HEK293 (cell line): Measurements from ENCODE around the gene FLT3LG.

Source experiments
- ATF2 ChIP-seq: fragments of 450-650 bp; formaldehyde crosslinking; IDR thresholded peaks from 2 replicates; pipeline ENCODE4 v1.5.1; 2016; ENCODE audit warnings: missing biosample characterization, missing genetic modification characterization, low read depth
- BCL11B ChIP-seq: fragments of 450-650 bp; formaldehyde crosslinking; IDR thresholded peaks from 2 replicates; pipeline ENCODE4 v1.5.1; 2016; ENCODE audit warnings: low read depth, missing biosample characterization, missing genetic modification characterization
- GLI4 ChIP-seq: fragments of 450-650 bp; formaldehyde crosslinking; IDR thresholded peaks from 2 replicates; pipeline ENCODE4 v1.5.1; 2016; ENCODE audit warnings: missing biosample characterization, missing genetic modification characterization
- GLIS1 ChIP-seq: fragments of 450-650 bp; formaldehyde crosslinking; IDR thresholded peaks from 2 replicates; pipeline ENCODE4 v1.5.1; 2016; ENCODE audit warnings: missing biosample characterization, missing genetic modification characterization
- IKZF3 ChIP-seq: fragments of 450-650 bp; IDR thresholded peaks from 2 replicates; pipeline ENCODE4 v1.5.0; 2018; ENCODE audit warnings: missing biosample characterization, mild to moderate bottlenecking, missing genetic modification characterization, moderate library complexity
- SP3 ChIP-seq: fragments of 450-650 bp; formaldehyde crosslinking; IDR thresholded peaks from 2 replicates; pipeline ENCODE4 v1.5.1; 2016; ENCODE audit warnings: missing biosample characterization, missing genetic modification characterization
- SP7 ChIP-seq: fragments of 450-650 bp; formaldehyde crosslinking; IDR thresholded peaks from 2 replicates; pipeline ENCODE4 v1.5.1; 2016; ENCODE audit warnings: missing biosample characterization, missing genetic modification characterization
- ZBTB21 ChIP-seq: fragments of 450-650 bp; formaldehyde crosslinking; IDR thresholded peaks from 2 replicates; pipeline ENCODE4 v1.5.1; 2017; ENCODE audit warnings: missing biosample characterization, missing genetic modification characterization
- ZBTB26 ChIP-seq: fragments of 450-650 bp; formaldehyde crosslinking; optimal IDR thresholded peaks from 2 replicates; pipeline ENCODE3; 2016; ENCODE audit warnings: missing biosample characterization, mild to moderate bottlenecking, missing genetic modification characterization
- ZNF2 ChIP-seq: fragments of 450-650 bp; formaldehyde crosslinking; IDR thresholded peaks from 2 replicates; pipeline ENCODE4 v1.5.1; 2016; ENCODE audit warnings: missing biosample characterization, missing genetic modification characterization
- ZNF24 ChIP-seq: fragments of 450-650 bp; formaldehyde crosslinking; IDR thresholded peaks from 2 replicates; pipeline ENCODE4 v1.5.1; 2016; ENCODE audit warnings: missing biosample characterization, missing genetic modification characterization
- ZNF292 ChIP-seq: fragments of 450-650 bp; formaldehyde crosslinking; IDR thresholded peaks from 2 replicates; pipeline ENCODE4 v1.5.1; 2016; ENCODE audit warnings: low read depth, missing biosample characterization, missing genetic modification characterization, borderline replicate concordance
- ZNF391 ChIP-seq: fragments of 450-650 bp; formaldehyde crosslinking; IDR thresholded peaks from 2 replicates; pipeline ENCODE4 v1.5.1; 2016; ENCODE audit warnings: low read depth, missing biosample characterization, missing genetic modification characterization, borderline replicate concordance
- ZNF521 ChIP-seq: fragments of 450-650 bp; formaldehyde crosslinking; IDR thresholded peaks from 2 replicates; pipeline ENCODE4 v1.5.1; 2017; ENCODE audit warnings: missing biosample characterization, mild to moderate bottlenecking, missing genetic modification characterization
- ZNF560 ChIP-seq: fragments of 450-650 bp; formaldehyde crosslinking; IDR thresholded peaks from 2 replicates; pipeline ENCODE4 v1.5.1; 2017; ENCODE audit warnings: missing biosample characterization, missing genetic modification characterization, borderline replicate concordance
- ZNF621 ChIP-seq: fragments of 450-650 bp; formaldehyde crosslinking; IDR thresholded peaks from 2 replicates; pipeline ENCODE4 v1.5.1; 2017; ENCODE audit warnings: missing biosample characterization, missing genetic modification characterization
- ZNF623 ChIP-seq: fragments of 450-650 bp; formaldehyde crosslinking; IDR thresholded peaks from 2 replicates; pipeline ENCODE4 v1.5.1; 2016; ENCODE audit warnings: missing biosample characterization, missing genetic modification characterization
- ZNF626 ChIP-seq: fragments of 450-650 bp; sonication (Bioruptor Pico); formaldehyde crosslinking; IDR thresholded peaks from 2 replicates; pipeline ENCODE4 v1.5.1; 2018; ENCODE audit warnings: missing biosample characterization, missing genetic modification characterization, inconsistent platforms
- ZNF629 ChIP-seq: fragments of 450-650 bp; formaldehyde crosslinking; IDR thresholded peaks from 2 replicates; pipeline ENCODE4 v1.5.1; 2017; ENCODE audit warnings: missing biosample characterization, missing genetic modification characterization
- ZNF639 ChIP-seq: fragments of 450-650 bp; formaldehyde crosslinking; IDR thresholded peaks from 2 replicates; pipeline ENCODE4 v1.5.1; 2016; ENCODE audit warnings: missing biosample characterization, missing genetic modification characterization
- ZNF76 ChIP-seq: fragments of 450-650 bp; formaldehyde crosslinking; IDR thresholded peaks from 2 replicates; pipeline ENCODE4; 2016; ENCODE audit warnings: low read depth, missing biosample characterization, missing genetic modification characterization, borderline replicate concordance
- ZNF843 ChIP-seq: fragments of 450-650 bp; formaldehyde crosslinking; IDR thresholded peaks from 2 replicates; pipeline ENCODE4 v1.5.1; 2016; ENCODE audit warnings: missing biosample characterization, missing genetic modification characterization
- ZSCAN5A ChIP-seq: fragments of 450-650 bp; formaldehyde crosslinking; IDR thresholded peaks from 2 replicates; pipeline ENCODE4 v1.5.1; 2016; ENCODE audit warnings: missing biosample characterization, missing genetic modification characterization
- TF ChIP-seq, protein P1 (sequence below): fragments of 450-650 bp; formaldehyde crosslinking; IDR thresholded peaks from 2 replicates; pipeline ENCODE4 v1.5.1; 2017; ENCODE audit warnings: missing biosample characterization, mild to moderate bottlenecking, missing genetic modification characterization, moderate library complexity
- TF ChIP-seq, protein P2 (sequence below): fragments of 450-650 bp; formaldehyde crosslinking; IDR thresholded peaks from 2 replicates; pipeline ENCODE4 v1.5.1; 2016; ENCODE audit warnings: missing biosample characterization, missing genetic modification characterization, borderline replicate concordance

FLT3LG gene

GRCh38 chr19:49487277-49488045 is 13.4 kb downstream of the FLT3LG start, which contains the start of gene RPL13A (continued):
- TF ChIP-seq ZBTB26 (tag by site-specific recombination) (peak; percentile 86), ZSCAN5A (tag by site-specific recombination) (peak; percentile 77; the same call in 1 of the 2 replicates), ZNF521 (tag by site-specific recombination) (no peak), ZNF292 (tag by site-specific recombination) (no peak), ZNF629 (peak; percentile 98), ZNF2 (0 out of 2 replicates have a peak, but pooled peaks have one; percentile 67), IKZF3 (tag by site-specific recombination) (no peak), GLIS1 (tag by site-specific recombination) (peak; percentile 68), ATF2 (tag by site-specific recombination) (0 out of 2 replicates have a peak, but pooled peaks have one; percentile 54), ZNF639 (peak; percentile 65; the same call in 1 of the 2 replicates), ZNF391 (tag by site-specific recombination) (peak; percentile 72; the same call in 1 of the 2 replicates), ZNF560 (tag by site-specific recombination) (no peak), ZNF843 (tag by site-specific recombination) (0 out of 2 replicates have a peak, but pooled peaks have one; percentile 31), ZNF76 (peak; percentile 71; the same call in 1 of the 2 replicates), ZNF621 (tag by site-specific recombination) (no peak), ZBTB21 (peak; percentile 95), GLI4 (0 out of 2 replicates have a peak, but pooled peaks have one; percentile 62), SP7 (tag by site-specific recombination) (peak; percentile 72; the same call in 1 of the 2 replicates), BCL11B (tag by site-specific recombination) (peak; percentile 91), SP3 (tag by site-specific recombination) (peak; percentile 92), ZNF24 (tag by site-specific recombination) (0 out of 2 replicates have a peak, but pooled peaks have one; percentile 39), ZNF623 (tag by site-specific recombination) (peak; percentile 29; the same call in 1 of the 2 replicates), ZNF626 (tag by site-specific recombination) (no peak)
- TF ChIP-seq, protein P1, sequence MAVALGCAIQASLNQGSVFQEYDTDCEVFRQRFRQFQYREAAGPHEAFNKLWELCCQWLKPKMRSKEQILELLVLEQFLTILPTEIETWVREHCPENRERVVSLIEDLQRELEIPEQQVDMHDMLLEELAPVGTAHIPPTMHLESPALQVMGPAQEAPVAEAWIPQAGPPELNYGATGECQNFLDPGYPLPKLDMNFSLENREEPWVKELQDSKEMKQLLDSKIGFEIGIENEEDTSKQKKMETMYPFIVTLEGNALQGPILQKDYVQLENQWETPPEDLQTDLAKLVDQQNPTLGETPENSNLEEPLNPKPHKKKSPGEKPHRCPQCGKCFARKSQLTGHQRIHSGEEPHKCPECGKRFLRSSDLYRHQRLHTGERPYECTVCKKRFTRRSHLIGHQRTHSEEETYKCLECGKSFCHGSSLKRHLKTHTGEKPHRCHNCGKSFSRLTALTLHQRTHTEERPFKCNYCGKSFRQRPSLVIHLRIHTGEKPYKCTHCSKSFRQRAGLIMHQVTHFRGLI (tag by site-specific recombination) = peak; percentile 34; the same call in 1 of the 2 replicates
- TF ChIP-seq, protein P2, sequence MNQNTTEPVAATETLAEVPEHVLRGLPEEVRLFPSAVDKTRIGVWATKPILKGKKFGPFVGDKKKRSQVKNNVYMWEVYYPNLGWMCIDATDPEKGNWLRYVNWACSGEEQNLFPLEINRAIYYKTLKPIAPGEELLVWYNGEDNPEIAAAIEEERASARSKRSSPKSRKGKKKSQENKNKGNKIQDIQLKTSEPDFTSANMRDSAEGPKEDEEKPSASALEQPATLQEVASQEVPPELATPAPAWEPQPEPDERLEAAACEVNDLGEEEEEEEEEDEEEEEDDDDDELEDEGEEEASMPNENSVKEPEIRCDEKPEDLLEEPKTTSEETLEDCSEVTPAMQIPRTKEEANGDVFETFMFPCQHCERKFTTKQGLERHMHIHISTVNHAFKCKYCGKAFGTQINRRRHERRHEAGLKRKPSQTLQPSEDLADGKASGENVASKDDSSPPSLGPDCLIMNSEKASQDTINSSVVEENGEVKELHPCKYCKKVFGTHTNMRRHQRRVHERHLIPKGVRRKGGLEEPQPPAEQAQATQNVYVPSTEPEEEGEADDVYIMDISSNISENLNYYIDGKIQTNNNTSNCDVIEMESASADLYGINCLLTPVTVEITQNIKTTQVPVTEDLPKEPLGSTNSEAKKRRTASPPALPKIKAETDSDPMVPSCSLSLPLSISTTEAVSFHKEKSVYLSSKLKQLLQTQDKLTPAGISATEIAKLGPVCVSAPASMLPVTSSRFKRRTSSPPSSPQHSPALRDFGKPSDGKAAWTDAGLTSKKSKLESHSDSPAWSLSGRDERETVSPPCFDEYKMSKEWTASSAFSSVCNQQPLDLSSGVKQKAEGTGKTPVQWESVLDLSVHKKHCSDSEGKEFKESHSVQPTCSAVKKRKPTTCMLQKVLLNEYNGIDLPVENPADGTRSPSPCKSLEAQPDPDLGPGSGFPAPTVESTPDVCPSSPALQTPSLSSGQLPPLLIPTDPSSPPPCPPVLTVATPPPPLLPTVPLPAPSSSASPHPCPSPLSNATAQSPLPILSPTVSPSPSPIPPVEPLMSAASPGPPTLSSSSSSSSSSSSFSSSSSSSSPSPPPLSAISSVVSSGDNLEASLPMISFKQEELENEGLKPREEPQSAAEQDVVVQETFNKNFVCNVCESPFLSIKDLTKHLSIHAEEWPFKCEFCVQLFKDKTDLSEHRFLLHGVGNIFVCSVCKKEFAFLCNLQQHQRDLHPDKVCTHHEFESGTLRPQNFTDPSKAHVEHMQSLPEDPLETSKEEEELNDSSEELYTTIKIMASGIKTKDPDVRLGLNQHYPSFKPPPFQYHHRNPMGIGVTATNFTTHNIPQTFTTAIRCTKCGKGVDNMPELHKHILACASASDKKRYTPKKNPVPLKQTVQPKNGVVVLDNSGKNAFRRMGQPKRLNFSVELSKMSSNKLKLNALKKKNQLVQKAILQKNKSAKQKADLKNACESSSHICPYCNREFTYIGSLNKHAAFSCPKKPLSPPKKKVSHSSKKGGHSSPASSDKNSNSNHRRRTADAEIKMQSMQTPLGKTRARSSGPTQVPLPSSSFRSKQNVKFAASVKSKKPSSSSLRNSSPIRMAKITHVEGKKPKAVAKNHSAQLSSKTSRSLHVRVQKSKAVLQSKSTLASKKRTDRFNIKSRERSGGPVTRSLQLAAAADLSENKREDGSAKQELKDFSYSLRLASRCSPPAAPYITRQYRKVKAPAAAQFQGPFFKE (tag by site-specific recombination) = no peak
